Measurements from ENCODE around the gene SLC6A12.

Gene SLC6A12

GRCh38 chr12:204261-204678 is 9.7 kb downstream of the SLC6A12 start:
- Histone ChIP-seq H3K4me2 (no peak overlapping the region), H3K4me1 (ENCODE audit: low read depth, poor library complexity, severe bottlenecking) (no peaks in the 10 kb centered on the region), H3K27ac (no peak overlapping the region), H3K36me3 (ENCODE audit: insufficient read depth) (no peaks in the 10 kb centered on the region), H4K20me1 (ENCODE audit: insufficient read depth) (no peaks in the 10 kb centered on the region), H3K79me2 (ENCODE audit: insufficient read depth, low read depth) (no peaks in the 10 kb centered on the region), H3K4me3 (IDR thresholded peaks at IDR 0.05; ENCODE audit: insufficient read depth, low read depth, low read length) (no peak overlapping the region), H2AFZ (ENCODE audit: low read depth) (no peak overlapping the region), H3K9ac (no peak overlapping the region), H3K27me3 (ENCODE audit: insufficient read depth, low read depth) (peaks cover 3% of the 10 kb centered on the region; the same call in 1 of the 2 replicates)
- no peak for TF ChIP-seq CTCF (conservative IDR thresholded peaks at IDR 0.05; ENCODE audit: low read depth, low read length)

- peaks cover 5% of the 10 kb centered on the region; the same call in 1 of the 2 replicates for H3K27me3 ChIP-seq (ENCODE audit: insufficient read depth, low read depth)
- H3K4me1 ChIP-seq (ENCODE audit: low read depth, poor library complexity, severe bottlenecking): no peaks in the 10 kb centered on the region
- no peak overlapping the region for H3K4me3 ChIP-seq (IDR thresholded peaks at IDR 0.05; ENCODE audit: insufficient read depth, low read depth, low read length)
- H3K79me2 ChIP-seq (ENCODE audit: insufficient read depth, low read depth): no peaks in the 10 kb centered on the region
- H4K20me1 ChIP-seq (ENCODE audit: insufficient read depth): no peaks in the 10 kb centered on the region
- no peak overlapping the region for H3K27ac ChIP-seq
- H3K36me3 ChIP-seq (ENCODE audit: insufficient read depth): no peaks in the 10 kb centered on the region
- no peak overlapping the region for H2AFZ ChIP-seq (ENCODE audit: low read depth)
- no peak for TF ChIP-seq CTCF (conservative IDR thresholded peaks at IDR 0.05; ENCODE audit: low read depth, low read length)
- H3K9ac ChIP-seq: no peak overlapping the region
- no peak overlapping the region for H3K4me2 ChIP-seq
These were observed 10.3 kb downstream of the SLC6A12 start for GRCh38 chr12:203462-204260.

GRCh38 chr12:203074-203461 is 10.9 kb downstream of the SLC6A12 start:
- no peak overlapping the region for H2AFZ ChIP-seq (ENCODE audit: low read depth)
- no peaks in the 10 kb centered on the region for H3K36me3 ChIP-seq (ENCODE audit: insufficient read depth)
- no peaks in the 10 kb centered on the region for H4K20me1 ChIP-seq (ENCODE audit: insufficient read depth)
- peaks cover 7% of the 10 kb centered on the region; the same call in 1 of the 2 replicates for H3K27me3 ChIP-seq (ENCODE audit: insufficient read depth, low read depth)
- H3K79me2 ChIP-seq (ENCODE audit: insufficient read depth, low read depth): no peaks in the 10 kb centered on the region
- H3K27ac ChIP-seq: no peak overlapping the region
- H3K4me2 ChIP-seq: no peak overlapping the region
- TF ChIP-seq CTCF (conservative IDR thresholded peaks at IDR 0.05; ENCODE audit: low read depth, low read length): no peak
- H3K4me3 ChIP-seq (IDR thresholded peaks at IDR 0.05; ENCODE audit: insufficient read depth, low read depth, low read length): no peak overlapping the region
- no peak overlapping the region for H3K9ac ChIP-seq
- no peaks in the 10 kb centered on the region for H3K4me1 ChIP-seq (ENCODE audit: low read depth, poor library complexity, severe bottlenecking)

GRCh38 chr12:202081-202731 is 11.8 kb downstream of the SLC6A12 start:
- H3K79me2 ChIP-seq (ENCODE audit: insufficient read depth, low read depth): no peaks in the 10 kb centered on the region
- no peak for TF ChIP-seq CTCF (conservative IDR thresholded peaks at IDR 0.05; ENCODE audit: low read depth, low read length)

More at GRCh38 chr12:202081-202731, 11.8 kb downstream of the SLC6A12 start:
- Histone ChIP-seq H2AFZ (ENCODE audit: low read depth) (no peak overlapping the region), H3K4me2 (no peak overlapping the region), H3K27me3 (ENCODE audit: insufficient read depth, low read depth) (peaks cover 7% of the 10 kb centered on the region; the same call in 1 of the 2 replicates), H4K20me1 (ENCODE audit: insufficient read depth) (no peaks in the 10 kb centered on the region), H3K36me3 (ENCODE audit: insufficient read depth) (no peaks in the 10 kb centered on the region), H3K9ac (no peak overlapping the region), H3K27ac (no peak overlapping the region), H3K4me1 (ENCODE audit: low read depth, poor library complexity, severe bottlenecking) (no peaks in the 10 kb centered on the region), H3K4me3 (IDR thresholded peaks at IDR 0.05; ENCODE audit: insufficient read depth, low read depth, low read length) (no peak overlapping the region)

Data from KMS-11 (cell line).